Testis (tissue), 3 donors: ENCODE results near the gene ADD3. TPM values are rescaled to one million over a fixed set of nuclear protein-coding genes. Genes with fewer than 3 reads are reported as not detected.

Experiments used
- DNase-seq: peaks from one replicate; pipeline ENCODE4 v3.0.0-alpha.2; 2019
- H3K27ac ChIP-seq, 2 donors: fragments of 200-600 bp; sonication (generic); one replicate each; pipeline ENCODE4 v1.5.1; 2019
- H3K27me3 ChIP-seq: fragments of 200-600 bp; sonication (generic); one replicate; pipeline ENCODE4 v1.5.1; 2019
- H3K36me3 ChIP-seq: fragments of 200-600 bp; sonication (generic); one replicate; pipeline ENCODE4 v1.5.1; 2017; ENCODE audit warnings: low read depth; ENCODE audit errors: missing control alignments
- H3K4me1 ChIP-seq: fragments of 200-600 bp; sonication (generic); one replicate; pipeline ENCODE4 v1.5.1; 2019
- H3K4me3 ChIP-seq, 2 donors: fragments of 200-600 bp; sonication (generic); one replicate each; pipeline ENCODE4 v1.5.1; 2017 to 2019
- H3K9me3 ChIP-seq: fragments of 200-600 bp; sonication (generic); one replicate; pipeline ENCODE4 v1.5.1; 2017
- CTCF ChIP-seq, 3 experiments: fragments of 450-650 bp in 2 of 3; fragments of 200-600 bp in 1 of 3; sonication (generic) in 1 of 3; IDR thresholded peaks; one replicate each; pipeline ENCODE4 v1.5.1; 2016 to 2019; ENCODE audit warnings: antibody characterized with exemption in 3 of 3, mild to moderate bottlenecking in 2 of 3, moderate library complexity in 1 of 3
- POLR2A ChIP-seq: fragments of 450-650 bp; IDR thresholded peaks from one replicate; pipeline ENCODE4 v1.6.1; 2017; ENCODE audit warnings: antibody characterized with exemption, mild to moderate bottlenecking, moderate library complexity
- WGBS, 2 donors: methylation state at CpG; one replicate each; pipeline ENCODE4 v1.1.5; 2018; 5-methylcytosine and 5-hydroxymethylcytosine counted together
- intact Hi-C: fragments of 100-400 bp; cut with DNase I; formaldehyde crosslinking; loops from one replicate; pipeline ENCODE4 v1.15.1; 2023; ENCODE audit warnings: low total_unique reads
- polyA plus RNA-seq: library from polyadenylated mRNA; stranded (reverse); fragments of 350-450 nt; fragmentation: Illumina TruSeq; extraction: RNeasy Lipid Tissue Mini Kit (QIAGEN cat#74804); gene quantifications from one replicate; pipeline ENCODE4 v1.2.3, GENCODE V29; 2014; ENCODE audit warnings: low read depth, low replicate concordance; ENCODE audit not compliant: insufficient read depth
- total RNA-seq, 2 donors: library from RNA; depleted of rRNA; stranded (reverse); fragments of >200 nt; gene quantifications; one replicate each; pipeline ENCODE4 v1.2.3, GENCODE V29; 2016

The ADD3 gene
- total and polyA plus RNA-seq, 3 donors from 2014 or later = 155 to 394 (median 240) TPM

GRCh38 chr10:110077436-110078130 lies 69.8 kb downstream of the ADD3 start:
- peaks cover 77% of the 10 kb centered on the region for H3K4me1 ChIP-seq
- peak overlapping the region; percentile 15 to 55 for H3K27ac ChIP-seq
- no peaks in the 10 kb centered on the region for H3K9me3 ChIP-seq
- no peak for TF ChIP-seq POLR2A
- no peak for TF ChIP-seq CTCF (IDR thresholded peaks at IDR 0.05)
- no peaks in the 10 kb centered on the region for H3K36me3 ChIP-seq
- H3K4me3 ChIP-seq = no peak overlapping the region
- H3K27me3 ChIP-seq = no peaks in the 10 kb centered on the region
- DNase-seq = no peak
- 37 to 58% methylated on average over 5 of the region's 5 CpGs for WGBS, 2 donors
- intact Hi-C loops = no loop called here

- TF ChIP-seq CTCF (IDR thresholded peaks at IDR 0.05) (no peak), POLR2A (no peak)
- intact Hi-C loops = no loop called here
These were observed 70.5 kb downstream of the ADD3 start for GRCh38 chr10:110078317-110078716.

GRCh38 chr10:110081911-110082310 lies 74.1 kb downstream of the ADD3 start:
- no peaks in the 10 kb centered on the region for H3K27me3 ChIP-seq
- peak overlapping the region in 1 of 2 donors; percentile 17 for H3K27ac ChIP-seq
- H3K4me3 ChIP-seq = no peak overlapping the region
- intact Hi-C loops = no loop called here
- peaks cover 49% of the 10 kb centered on the region for H3K4me1 ChIP-seq
- WGBS, 2 donors = 51 to 53% methylated on average over 3 of the region's 3 CpGs
- TF ChIP-seq POLR2A (no peak), CTCF (IDR thresholded peaks at IDR 0.05) (no peak)
- H3K36me3 ChIP-seq = no peaks in the 10 kb centered on the region
- H3K9me3 ChIP-seq = no peaks in the 10 kb centered on the region
- DNase-seq = no peak

More at GRCh38 chr10:110078317-110078716, 70.5 kb downstream of the ADD3 start:
- Histone ChIP-seq H3K27ac (peak overlapping the region; percentile 15 to 55), H3K36me3 (no peaks in the 10 kb centered on the region), H3K4me3 (no peak overlapping the region), H3K27me3 (no peaks in the 10 kb centered on the region), H3K9me3 (no peaks in the 10 kb centered on the region), H3K4me1 (peaks cover 77% of the 10 kb centered on the region)
- WGBS, 2 donors = 28 to 55% methylated on average over 3 of the region's 3 CpGs
- no peak for DNase-seq

- no peak overlapping the region for H3K4me3 ChIP-seq
- H3K27ac ChIP-seq = peak overlapping the region in 1 of 2 donors; percentile 37
- intact Hi-C loops = no loop called here
- TF ChIP-seq CTCF (IDR thresholded peaks at IDR 0.05) = no peak
- TF ChIP-seq POLR2A = no peak
- no peak for DNase-seq
- peaks cover 30% of the 10 kb centered on the region for H3K4me1 ChIP-seq
- no peaks in the 10 kb centered on the region for H3K36me3 ChIP-seq
- H3K27me3 ChIP-seq = no peaks in the 10 kb centered on the region
- H3K9me3 ChIP-seq = no peaks in the 10 kb centered on the region
These were observed 76.1 kb downstream of the ADD3 start for GRCh38 chr10:110083884-110084283.

GRCh38 chr10:110087682-110088081 lies 79.9 kb downstream of the ADD3 start:
- H3K36me3 ChIP-seq = no peaks in the 10 kb centered on the region
- DNase-seq = no peak
- H3K4me3 ChIP-seq = no peak overlapping the region
- intact Hi-C loops = no loop called here
- no peaks in the 10 kb centered on the region for H3K27me3 ChIP-seq
- peaks cover 7% of the 10 kb centered on the region for H3K4me1 ChIP-seq
- H3K27ac ChIP-seq = no peak overlapping the region
- WGBS, 2 donors = 86 to 90% methylated on average over 4 of the region's 4 CpGs
- no peaks in the 10 kb centered on the region for H3K9me3 ChIP-seq
- TF ChIP-seq POLR2A (no peak), CTCF (IDR thresholded peaks at IDR 0.05) (no peak)
